Retinal pigment epithelial cell (primary cell): ENCODE results near the gene KLHL17.

Source experiments
- DNase-seq: peaks from one replicate; pipeline ENCODE4 v3.0.0-alpha.2; 2010; ENCODE audit warnings: low read depth
- H3K4me3 ChIP-seq: 2 replicates; pipeline ENCODE4 v1.5.1; 2011; ENCODE audit warnings: mild to moderate bottlenecking, low read length, control low read depth, moderate library complexity
- TF ChIP-seq, protein P1 (sequence below): conservative IDR thresholded peaks from 2 replicates; pipeline ENCODE4 v1.5.1; 2011; ENCODE audit warnings: low read depth, low read length, control low read depth, inconsistent platforms

Gene KLHL17

DNA sequence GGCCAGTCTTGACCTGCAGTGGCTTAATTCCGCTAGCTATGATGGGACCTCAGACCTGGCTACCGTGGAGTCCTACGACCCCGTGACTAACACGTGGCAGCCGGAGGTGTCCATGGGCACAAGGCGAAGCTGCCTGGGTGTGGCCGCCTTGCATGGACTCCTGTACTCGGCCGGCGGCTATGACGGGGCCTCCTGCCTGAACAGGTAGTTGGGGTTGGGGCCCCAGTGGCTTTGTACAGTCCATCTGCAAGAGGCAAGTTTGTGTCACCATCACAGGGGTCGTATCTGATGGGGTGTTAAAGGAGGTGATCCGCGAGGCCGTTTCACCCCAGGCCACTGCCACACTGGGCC is 2.9 kb downstream of the KLHL17 start:
- DNase-seq: no peak
- no peak overlapping the region for H3K4me3 ChIP-seq
- TF ChIP-seq, protein P1, sequence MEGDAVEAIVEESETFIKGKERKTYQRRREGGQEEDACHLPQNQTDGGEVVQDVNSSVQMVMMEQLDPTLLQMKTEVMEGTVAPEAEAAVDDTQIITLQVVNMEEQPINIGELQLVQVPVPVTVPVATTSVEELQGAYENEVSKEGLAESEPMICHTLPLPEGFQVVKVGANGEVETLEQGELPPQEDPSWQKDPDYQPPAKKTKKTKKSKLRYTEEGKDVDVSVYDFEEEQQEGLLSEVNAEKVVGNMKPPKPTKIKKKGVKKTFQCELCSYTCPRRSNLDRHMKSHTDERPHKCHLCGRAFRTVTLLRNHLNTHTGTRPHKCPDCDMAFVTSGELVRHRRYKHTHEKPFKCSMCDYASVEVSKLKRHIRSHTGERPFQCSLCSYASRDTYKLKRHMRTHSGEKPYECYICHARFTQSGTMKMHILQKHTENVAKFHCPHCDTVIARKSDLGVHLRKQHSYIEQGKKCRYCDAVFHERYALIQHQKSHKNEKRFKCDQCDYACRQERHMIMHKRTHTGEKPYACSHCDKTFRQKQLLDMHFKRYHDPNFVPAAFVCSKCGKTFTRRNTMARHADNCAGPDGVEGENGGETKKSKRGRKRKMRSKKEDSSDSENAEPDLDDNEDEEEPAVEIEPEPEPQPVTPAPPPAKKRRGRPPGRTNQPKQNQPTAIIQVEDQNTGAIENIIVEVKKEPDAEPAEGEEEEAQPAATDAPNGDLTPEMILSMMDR: no peak

DNA sequence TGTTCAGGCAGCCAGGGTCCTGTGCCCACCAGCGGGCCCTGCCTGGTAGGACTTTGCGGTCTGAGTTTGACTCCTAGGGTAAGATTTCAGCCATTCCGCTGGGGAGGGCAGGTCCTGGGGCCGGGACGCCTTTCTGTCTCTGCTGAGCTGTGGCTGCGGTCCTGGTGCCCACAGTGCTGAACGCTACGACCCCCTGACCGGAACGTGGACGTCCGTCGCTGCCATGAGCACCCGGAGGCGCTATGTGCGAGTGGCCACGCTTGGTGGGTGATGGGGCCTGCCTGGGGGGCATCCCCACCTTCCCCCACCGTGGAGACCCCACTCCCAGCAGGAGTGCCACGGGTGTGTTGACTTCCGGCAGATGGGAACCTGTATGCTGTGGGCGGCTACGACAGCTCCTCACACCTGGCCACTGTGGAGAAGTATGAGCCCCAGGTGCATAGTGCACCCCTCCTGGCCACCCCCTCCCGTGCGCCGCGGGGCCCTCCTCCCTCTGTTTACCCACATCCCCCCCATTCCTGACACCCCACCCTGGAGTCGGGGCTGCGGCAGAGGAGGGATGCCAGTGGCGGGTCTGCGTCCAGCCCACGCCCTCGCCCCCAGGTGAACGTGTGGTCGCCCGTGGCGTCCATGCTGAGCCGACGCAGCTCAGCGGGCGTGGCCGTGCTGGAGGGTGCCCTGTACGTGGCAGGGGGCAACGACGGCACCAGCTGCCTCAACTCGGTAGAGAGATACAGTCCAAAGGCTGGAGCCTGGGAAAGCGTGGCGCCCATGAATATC is 3.6 kb downstream of the KLHL17 start:
- TF ChIP-seq, protein P1: no peak
- H3K4me3 ChIP-seq: no peak overlapping the region
- no peak for DNase-seq

DNA sequence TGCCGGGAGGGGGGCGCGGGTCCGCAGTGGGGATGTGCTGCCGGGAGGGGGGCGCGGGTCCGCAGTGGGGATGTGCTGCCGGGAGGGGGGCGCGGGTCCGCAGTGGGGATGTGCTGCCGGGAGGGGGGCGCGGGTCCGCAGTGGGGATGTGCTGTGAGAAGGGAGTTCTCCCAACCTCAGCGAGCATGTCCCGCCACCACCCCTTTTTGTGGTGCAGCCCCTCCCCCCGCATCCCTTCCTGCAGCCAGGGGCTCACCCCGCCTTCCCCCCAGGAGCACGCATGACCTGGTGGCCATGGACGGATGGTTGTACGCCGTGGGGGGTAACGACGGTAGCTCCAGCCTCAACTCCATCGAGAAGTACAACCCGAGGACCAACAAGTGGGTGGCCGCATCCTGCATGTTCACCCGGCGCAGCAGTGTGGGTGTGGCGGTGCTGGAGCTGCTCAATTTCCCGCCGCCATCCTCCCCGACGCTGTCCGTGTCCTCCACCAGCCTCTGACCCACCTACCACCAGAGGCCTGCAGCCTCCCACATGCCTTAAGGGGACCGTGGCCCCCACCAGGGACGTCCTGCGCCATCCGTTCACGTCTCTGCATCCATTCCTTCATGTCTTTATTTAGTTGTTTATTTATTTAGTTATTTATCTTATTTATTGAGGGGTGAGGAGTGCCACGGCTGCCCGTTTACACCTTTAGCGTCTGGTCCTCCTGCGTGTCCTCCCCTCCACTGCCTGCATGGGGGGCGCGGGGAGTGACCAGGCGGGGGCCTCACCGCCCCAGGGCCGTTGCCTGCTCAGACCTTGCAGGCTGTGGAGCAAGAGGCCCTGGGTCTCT is 4.5 kb downstream of the KLHL17 start:
- no peak for DNase-seq
- TF ChIP-seq, protein P1: no peak
- no peak overlapping the region for H3K4me3 ChIP-seq

DNA sequence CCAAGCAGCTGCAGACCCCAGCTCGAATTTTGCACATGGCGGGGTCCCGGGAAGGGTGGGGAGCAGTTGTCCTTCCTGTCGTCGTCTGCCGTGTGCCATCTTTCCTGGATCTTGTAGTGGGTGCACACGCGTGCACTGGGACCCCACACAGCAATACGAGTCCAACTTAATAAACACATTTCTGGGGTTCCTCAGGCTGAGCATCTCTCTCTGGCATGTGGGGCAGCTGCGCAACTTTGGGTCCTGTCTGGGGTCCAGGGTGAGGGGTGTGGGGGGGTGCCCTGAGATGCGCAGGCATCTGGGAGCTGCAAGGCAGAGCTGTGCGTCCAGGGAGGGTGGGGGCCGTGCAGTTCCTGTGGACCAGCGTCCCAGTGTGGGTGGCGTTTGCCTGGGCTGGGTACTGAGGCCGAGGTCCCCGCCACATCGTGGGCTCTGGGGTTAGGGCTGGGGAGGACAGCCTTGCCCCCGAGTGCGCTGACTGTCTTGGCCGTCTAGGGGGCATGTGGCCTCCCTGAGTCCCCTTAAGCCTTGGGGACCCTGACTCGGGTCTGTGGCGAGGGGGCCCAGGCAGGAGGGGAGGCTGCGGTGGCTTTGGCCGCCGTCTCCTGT is 5.2 kb downstream of the KLHL17 start:
- TF ChIP-seq, protein P1: no peak
- DNase-seq: no peak
- H3K4me3 ChIP-seq: no peak overlapping the region

DNA sequence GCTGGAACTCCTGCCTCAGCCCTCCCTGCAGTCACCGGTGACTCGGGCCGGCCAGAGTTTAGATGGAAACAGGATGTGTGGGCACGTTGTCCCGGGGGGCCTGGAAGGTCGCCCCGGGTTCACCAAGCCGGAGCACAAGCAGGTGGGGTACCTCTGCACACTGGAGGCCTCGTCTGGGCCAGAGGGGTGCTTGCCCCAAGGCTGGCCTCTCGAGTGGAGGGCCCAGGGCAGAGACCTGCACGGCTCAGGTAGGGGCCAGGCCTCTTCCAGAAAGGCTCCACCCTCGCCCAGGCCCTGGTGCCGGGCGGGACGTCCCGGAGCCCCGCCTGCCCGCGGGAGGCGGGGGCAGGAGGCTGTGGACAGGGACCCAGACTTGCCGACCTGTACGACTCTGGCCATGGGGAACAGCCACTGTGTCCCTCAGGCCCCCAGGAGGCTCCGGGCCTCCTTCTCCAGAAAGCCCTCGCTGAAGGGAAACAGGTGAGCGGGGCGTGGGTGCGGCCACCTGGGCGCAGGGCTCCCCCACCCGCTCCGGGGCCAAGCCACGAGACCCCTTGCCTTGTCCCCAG is 5.8 kb downstream of the KLHL17 start, which contains the start of gene PLEKHN1:
PLEKHN1 (plus strand) TSS at position 348 of the 569 bp plus-strand sequence; CDS start at position 398, 50 bp downstream.
- DNase-seq: no peak
- H3K4me3 ChIP-seq: peak within 1 kb of the TSS; percentile 58
- TF ChIP-seq, protein P1: no peak

DNA sequence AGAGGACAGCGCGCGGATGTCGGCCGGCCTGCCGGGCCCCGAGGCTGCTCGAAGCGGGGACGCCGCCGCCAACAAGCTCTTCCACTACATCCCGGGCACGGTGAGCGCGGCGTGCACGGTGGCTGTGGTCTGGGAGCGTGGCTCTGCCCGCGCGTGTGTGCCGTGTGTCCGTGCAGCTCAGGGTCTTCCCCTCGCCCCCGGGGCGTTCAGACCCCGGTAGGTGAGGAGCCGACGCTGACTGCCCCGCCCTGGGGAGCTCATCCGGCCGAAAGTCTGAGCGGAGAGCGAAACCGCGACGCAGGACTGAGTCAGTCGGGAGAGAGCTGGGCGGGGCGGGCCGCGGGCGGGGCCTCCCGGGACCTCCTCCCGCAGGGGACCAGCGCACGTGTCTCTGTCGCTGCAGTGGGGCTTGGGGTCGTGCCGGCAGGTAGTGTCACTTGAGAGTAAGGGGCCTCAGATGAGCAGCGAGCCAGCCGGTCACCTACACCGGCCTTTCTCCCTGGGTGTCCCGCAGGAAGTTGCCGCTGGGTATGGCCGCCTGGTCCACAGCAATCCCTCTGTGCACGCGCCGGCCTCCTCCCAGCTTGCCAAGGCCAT is 6.4 kb downstream of the KLHL17 start:
- H3K4me3 ChIP-seq: peak overlapping the region; percentile 58
- DNase-seq: no peak
- TF ChIP-seq, protein P1: no peak
